Esophagus muscularis mucosa (tissue), 3 donors: Measurements from ENCODE around the gene CNGA4.

Source experiments
- CTCF ChIP-seq, 3 experiments: fragments of 200-600 bp in 2 of 3; fragments of 450-650 bp in 1 of 3; sonication (generic) in 2 of 3; IDR thresholded peaks; one replicate each; pipeline ENCODE4 v1.5.1; 2017 to 2019; ENCODE audit warnings: antibody characterized with exemption in 3 of 3, mild to moderate bottlenecking in 2 of 3, moderate library complexity in 1 of 3
- POLR2A ChIP-seq: fragments of 450-650 bp; IDR thresholded peaks from one replicate; pipeline ENCODE4 v1.6.1; 2017; ENCODE audit warnings: antibody characterized with exemption, moderate library complexity, mild to moderate bottlenecking, low read depth

GRCh38 chr11:6260207-6260726, 21.4 kb downstream of the CNGA4 start:
- no peak for TF ChIP-seq POLR2A
- TF ChIP-seq CTCF (IDR thresholded peaks at IDR 0.05), result no peak
